HUES48 (cell line): Measurements from ENCODE around the gene ZACN.
A peak's percentile ranks its signal among the peaks of the same experiment; 100 is the strongest.
"Not testable (repeated sequence)": the region's sequence is repeated elsewhere in the genome, so short reads cannot be mapped to it uniquely, and the experiment has no call there.

Experiments used
- H3K27ac ChIP-seq: one replicate; pipeline ENCODE4 v1.7.0; 2013; ENCODE audit warnings: low read depth, low read length, inconsistent platforms
- H3K27me3 ChIP-seq: 2 replicates; pipeline ENCODE4 v1.6.1; 2013; ENCODE audit warnings: mild to moderate bottlenecking, low read length; ENCODE audit not compliant: control insufficient read depth, insufficient read depth
- H3K36me3 ChIP-seq: 2 replicates; pipeline ENCODE4 v1.6.1; 2013; ENCODE audit warnings: low read length; ENCODE audit not compliant: control insufficient read depth, insufficient read depth
- H3K4me1 ChIP-seq: 2 replicates; pipeline ENCODE4 v1.6.1; 2013; ENCODE audit warnings: mild to moderate bottlenecking, low read length; ENCODE audit not compliant: control insufficient read depth, insufficient read depth
- H3K4me3 ChIP-seq: 2 replicates; pipeline ENCODE4 v1.5.1; 2013; ENCODE audit warnings: mild to moderate bottlenecking, low read depth, low read length
- H3K9ac ChIP-seq: 2 replicates; pipeline ENCODE4 v1.6.1; 2013; ENCODE audit warnings: mild to moderate bottlenecking, low read depth, low read length, moderate library complexity
- H3K9me3 ChIP-seq: 2 replicates; pipeline ENCODE4 v1.6.1; 2013; ENCODE audit warnings: low read length; ENCODE audit not compliant: control insufficient read depth, insufficient read depth

The ZACN gene

GRCh38 chr17:76076765-76077583 lies 2.0 kb upstream of the ZACN start:
- Histone ChIP-seq H3K9ac (no peak overlapping the region), H3K9me3 (no peaks in the 10 kb centered on the region), H3K4me1 (peaks cover 30% of the 10 kb centered on the region), H3K27ac (no peak overlapping the region), H3K36me3 (no peaks in the 10 kb centered on the region), H3K27me3 (peaks cover 66% of the 10 kb centered on the region), H3K4me3 (peak overlapping the region; percentile 47)

- no peak overlapping the region for H3K27ac ChIP-seq
- H3K4me1 ChIP-seq = peaks cover 30% of the 10 kb centered on the region
- no peaks in the 10 kb centered on the region; the same call in 1 of the 2 replicates for H3K36me3 ChIP-seq
- H3K9ac ChIP-seq = no peak overlapping the region
- H3K4me3 ChIP-seq = no peak overlapping the region
- H3K9me3 ChIP-seq = no peaks in the 10 kb centered on the region
- peaks cover 66% of the 10 kb centered on the region for H3K27me3 ChIP-seq
Observed at GRCh38 chr17:76077584-76078110, 1.3 kb upstream of the ZACN start.

GRCh38 chr17:76078370-76078769 lies 612 bp upstream of the ZACN start:
- not testable (repeated sequence) for H3K9ac ChIP-seq, H3K4me3 ChIP-seq, H3K27ac ChIP-seq, H3K36me3 ChIP-seq, H3K9me3 ChIP-seq
- Histone ChIP-seq H3K27me3 (peaks cover 65% of the 10 kb centered on the region), H3K4me1 (peaks cover 27% of the 10 kb centered on the region)

GRCh38 chr17:76079535-76079955 lies 563 bp downstream of the ZACN start:
- Histone ChIP-seq H3K27ac (no peak overlapping the region), H3K9ac (no peak overlapping the region), H3K27me3 (peaks cover 53% of the 10 kb centered on the region), H3K4me1 (peaks cover 27% of the 10 kb centered on the region), H3K4me3 (peak overlapping the region; percentile 42; the same call in 1 of the 2 replicates), H3K36me3 (peaks cover 18% of the 10 kb centered on the region), H3K9me3 (no peaks in the 10 kb centered on the region)

- H3K4me3 ChIP-seq = peak overlapping the region; percentile 42
- peaks cover 25% of the 10 kb centered on the region for H3K36me3 ChIP-seq
- H3K27me3 ChIP-seq = peaks cover 47% of the 10 kb centered on the region
- peaks cover 27% of the 10 kb centered on the region for H3K4me1 ChIP-seq
- no peaks in the 10 kb centered on the region for H3K9me3 ChIP-seq
- H3K27ac ChIP-seq = no peak overlapping the region
- no peak overlapping the region for H3K9ac ChIP-seq
Observed at GRCh38 chr17:76079956-76080767, 1.2 kb downstream of the ZACN start.

GRCh38 chr17:76080768-76081287 lies 1.8 kb downstream of the ZACN start:
- H3K9me3 ChIP-seq = no peaks in the 10 kb centered on the region
- H3K27me3 ChIP-seq = peaks cover 40% of the 10 kb centered on the region
- H3K4me1 ChIP-seq = peaks cover 22% of the 10 kb centered on the region
- no peak overlapping the region for H3K27ac ChIP-seq
- no peak overlapping the region for H3K4me3 ChIP-seq
- peaks cover 31% of the 10 kb centered on the region for H3K36me3 ChIP-seq
- no peak overlapping the region for H3K9ac ChIP-seq

- Histone ChIP-seq H3K27me3 (peaks cover 33% of the 10 kb centered on the region), H3K27ac (no peak overlapping the region), H3K4me1 (peaks cover 19% of the 10 kb centered on the region), H3K9me3 (no peaks in the 10 kb centered on the region), H3K4me3 (no peak overlapping the region), H3K9ac (no peak overlapping the region), H3K36me3 (peaks cover 38% of the 10 kb centered on the region)
Observed at GRCh38 chr17:76081295-76082210, 2.6 kb downstream of the ZACN start.

GRCh38 chr17:76082326-76083251 lies 3.6 kb downstream of the ZACN start:
- H3K4me1 ChIP-seq = peaks cover 19% of the 10 kb centered on the region
- no peaks in the 10 kb centered on the region for H3K9me3 ChIP-seq
- H3K4me3 ChIP-seq = no peak overlapping the region
- H3K27ac ChIP-seq = no peak overlapping the region
- H3K27me3 ChIP-seq = peaks cover 22% of the 10 kb centered on the region
- H3K9ac ChIP-seq = no peak overlapping the region
- H3K36me3 ChIP-seq = peaks cover 48% of the 10 kb centered on the region

- H3K9ac ChIP-seq = no peak overlapping the region
- H3K27me3 ChIP-seq = peaks cover 12% of the 10 kb centered on the region
- H3K36me3 ChIP-seq = peaks cover 59% of the 10 kb centered on the region
- H3K27ac ChIP-seq = no peak overlapping the region
- H3K4me3 ChIP-seq = no peak overlapping the region
- H3K4me1 ChIP-seq = peaks cover 19% of the 10 kb centered on the region
- no peaks in the 10 kb centered on the region for H3K9me3 ChIP-seq
Observed at GRCh38 chr17:76083536-76084182, 4.7 kb downstream of the ZACN start.
